Measurements from ENCODE around the gene PTCSC3. TPM values are rescaled to one million over a fixed set of nuclear protein-coding genes. Genes with fewer than 3 reads are reported as not detected.

The PTCSC3 gene
- total RNA-seq (2022; extraction: Qiagen RNA extraction; ENCODE audit: low read depth) = not detected in 5 replicates

DNA sequence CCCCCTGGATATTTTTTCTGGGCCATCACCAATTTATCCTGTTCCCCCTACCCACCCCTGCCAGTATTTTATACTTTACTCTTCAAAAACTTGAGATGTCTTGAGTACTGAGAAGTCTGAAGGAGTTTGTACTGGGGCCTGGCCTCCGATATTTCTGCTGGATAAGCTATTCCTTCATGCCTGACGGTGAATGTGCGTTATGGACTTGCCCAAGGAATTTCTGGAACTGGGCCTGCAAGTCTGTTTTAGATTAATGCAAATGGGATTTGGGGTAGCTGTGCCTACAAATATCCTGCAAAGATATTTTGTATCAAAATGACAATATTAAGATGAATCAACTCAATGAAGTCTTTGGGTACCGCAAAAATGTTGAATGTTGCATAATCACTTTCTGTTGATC is at the start of gene PTCSC3:
TSS of gene PTCSC3 (minus strand) at position 199 of the 400 bp plus-strand sequence.

Other genes with a start within 250 kb of the PTCSC3 start
- gene MBIP, start 143.9 kb upstream of the PTCSC3 start, total RNA-seq (2022; extraction: Qiagen RNA extraction; ENCODE audit: low read depth) = 11.3 to 21.2 TPM (median 15.2 TPM) in 5 replicates